ENCODE measurements around the gene UGT1A9.

- TF ChIP-seq CTCF (IDR thresholded peaks at IDR 0.05) (no peak), POLR2A (IDR thresholded peaks at IDR 0.05) (no peak)
Measured at GRCh38 chr2:233663911-233664310, 7.8 kb upstream of the UGT1A9 start.
